Heart left ventricle (tissue), 16 donors: ENCODE measurements around the gene SHE. TPM values are rescaled to one million over a fixed set of nuclear protein-coding genes. Genes with fewer than 3 reads are reported as not detected.

Experiments
- ATAC-seq, 4 donors: fragments of 200-7000 bp; cut with Tn5 transposase; one replicate each; pipeline ENCODE4 v1.9.1; 2020 to 2022; ENCODE audit warnings: moderate library complexity in 4 of 4, mild to moderate bottlenecking in 3 of 4, moderate number of reproducible peaks in 1 of 4
- DNase-seq, 5 donors: peaks; one replicate each; pipeline ENCODE4 v3.0.0-alpha.2; 2020
- H3K27ac ChIP-seq, 12 donors: fragments of 200-600 bp; sonication (generic) in 4 of 12; one replicate each; pipeline versions ENCODE4 v1.5.0 to v1.8.0; 2016 to 2022; ENCODE audit warnings: mild to moderate bottlenecking in 2 of 12
- H3K27me3 ChIP-seq, 9 donors: fragments of 200-600 bp; sonication (generic) in 2 of 9; one replicate each; pipeline versions ENCODE4 v1.5.1 to v1.8.0; 2016 to 2022; ENCODE audit warnings: mild to moderate bottlenecking in 3 of 9
- H3K36me3 ChIP-seq, 9 donors: fragments of 200-600 bp; sonication (generic) in 2 of 9; one replicate each; pipeline versions ENCODE4 v1.5.0 to v1.8.0; 2018 to 2022; ENCODE audit warnings: mild to moderate bottlenecking in 2 of 9
- H3K4me1 ChIP-seq, 12 donors: fragments of 200-600 bp; sonication (generic) in 4 of 12; one replicate each; pipeline versions ENCODE4 v1.5.0 to v1.8.0; 2016 to 2022; ENCODE audit warnings: mild to moderate bottlenecking in 3 of 12
- H3K4me3 ChIP-seq, 12 donors: fragments of 200-600 bp; sonication (generic) in 4 of 12; one replicate each; pipeline versions ENCODE4 v1.5.0 to v1.8.0; 2017 to 2022; ENCODE audit warnings: mild to moderate bottlenecking in 9 of 12, moderate library complexity in 4 of 12
- H3K9me3 ChIP-seq, 12 donors: fragments of 200-600 bp; sonication (generic) in 4 of 12; one replicate each; pipeline versions ENCODE4 v1.5.0 to v1.8.0; 2016 to 2022; ENCODE audit warnings: mild to moderate bottlenecking in 1 of 12
- POLR2A ChIP-seq, 2 donors: fragments of 450-650 bp; IDR thresholded peaks; one replicate each; pipeline ENCODE4 v1.6.1; 2017; ENCODE audit warnings: antibody characterized with exemption in 2 of 2, mild to moderate bottlenecking in 2 of 2, moderate library complexity in 2 of 2
- WGBS, 4 donors: extraction: QIAGEN DNeasy Blood & Tissue Kit in 2 of 4; methylation state at CpG; one replicate each; pipeline versions ENCODE4 v1.1.5 to v1.1.7; 2013 to 2018; 5-methylcytosine and 5-hydroxymethylcytosine counted together
- intact Hi-C, 10 donors: fragments of 100-400 bp; cut with DNase I; formaldehyde crosslinking; loops; one replicate each; pipeline versions ENCODE4 v1.11.1 to v1.14.2; 2022
- polyA plus RNA-seq, 2 donors: library from polyadenylated mRNA; stranded (reverse); fragments of 200-250 nt; gene quantifications; one replicate each; pipeline ENCODE4 v1.2.3, GENCODE V29; 2013
- total RNA-seq, 9 donors: library from RNA; depleted of rRNA in 2 of 9; stranded (reverse); fragments of >200 nt in 2 of 9; fragmentation: NEBNext Ultra II Directional in 3 of 9; extraction: Animal tissue kit (Norgen Biotek cat#: 25700) in 3 of 9; gene quantifications; one replicate each; pipeline versions ENCODE4 v1.1.0 to v1.2.4, GENCODE V29; 2016 to 2023
- TF ChIP-seq, protein P1 (sequence below), 12 donors: fragments of 200-600 bp; sonication (generic) in 4 of 12; IDR thresholded peaks; one replicate each; pipeline versions ENCODE4 v1.5.0 to v1.8.0; 2018 to 2022; ENCODE audit warnings: antibody characterized with exemption in 12 of 12, mild to moderate bottlenecking in 5 of 12
- donor health status: ischemic (EF 13 %, LVEDD 7.1; RV severe dilation, severe dysfunction).
- donor health status: healthy with polysubstance abuse.
- donor health status: DM: no; HTN: yes; CAD: no.
- donor health status: DM: no; HTN: no; CAD: no.
- donor health status: ischemic (EF 25% LVEDD 6.9; RV normal size, moderate dysfunction).
- donor health status: ischemic (EF 25% LVEDD 5.7; RV mildly dilated, moderate dysfunction).
- donor health status: healthy.
- donor health status: DM: yes; HTN: yes; CAD: no.
- donor health status: ischemic (EF 35%, LVEDD 5.7; RV mildly dilated, moderate dysfunction).
- donor health status: nonischemic (EF 11% LVEDD 7.7; RV severe dilation, severe dysfunction).
- donor health status: DM: yes; HTN: yes; CAD: no.
- donor health status: PGD.
- donor health status: ischemic (EF 29% LVEDD 5.4; RV normal size, mild dysfunction).
- donor health status: nonischemic (EF 23%, LVEDD 6.1; RV moderate dilation, normal function).

SHE gene
- total and polyA plus RNA-seq, 11 donors, result 10.1 to 19.4 (median 11.9) TPM

DNA sequence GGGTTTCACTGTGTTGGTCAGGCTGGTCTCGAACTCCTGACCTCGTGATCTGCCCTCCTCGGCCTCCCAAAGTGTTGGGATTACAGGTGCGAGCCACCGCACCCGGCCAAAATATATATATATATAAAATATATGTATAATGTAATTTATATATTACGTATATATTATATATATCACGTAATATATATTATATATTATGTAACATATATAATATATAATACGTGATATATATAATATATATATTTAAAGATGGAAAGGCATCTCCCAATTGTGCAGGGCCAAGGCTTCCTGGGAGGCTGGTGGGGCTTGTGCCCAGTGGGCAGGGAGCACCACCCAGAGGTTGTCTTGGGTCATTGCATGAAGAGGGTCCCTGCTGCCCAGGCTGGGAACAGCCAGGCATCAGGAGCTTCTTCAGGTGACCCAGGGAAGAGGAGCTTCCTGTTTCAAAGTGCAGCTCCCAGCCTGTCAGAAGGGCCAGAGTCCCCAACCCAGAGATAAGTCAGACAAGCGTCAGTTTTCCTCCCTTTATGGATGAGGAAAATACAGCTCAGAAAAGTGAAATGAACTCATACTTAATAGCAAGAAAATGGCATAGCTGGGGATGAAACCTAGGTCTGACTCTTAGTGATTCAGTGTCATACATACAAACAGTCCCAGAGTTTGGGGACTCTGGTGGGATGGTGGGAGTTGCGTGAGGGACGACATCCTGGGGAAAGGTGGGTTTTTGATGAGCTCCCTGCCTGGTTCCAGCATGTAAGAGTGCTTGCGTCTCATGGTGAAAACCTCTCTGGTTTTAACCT, 44.3 kb upstream of the SHE start:
- Histone ChIP-seq H3K27me3 (no peaks in the 10 kb centered on the region), H3K27ac (no peak overlapping the region), H3K4me3 (no peak overlapping the region), H3K4me1 (peaks cover 0 to 28% (median 13%) of the 10 kb centered on the region in 12 donors), H3K9me3 (no peaks in the 10 kb centered on the region), H3K36me3 (peaks cover 3 to 39% (median 30%) of the 10 kb centered on the region in 9 donors)
- ATAC-seq, result peak in 3 of 4 donors; percentile 71 to 80 (median 74)
- WGBS, 4 donors, result 78 to 83% (median 80%) methylated on average over 13 of the region's 13 CpGs
- TF ChIP-seq, protein P1, sequence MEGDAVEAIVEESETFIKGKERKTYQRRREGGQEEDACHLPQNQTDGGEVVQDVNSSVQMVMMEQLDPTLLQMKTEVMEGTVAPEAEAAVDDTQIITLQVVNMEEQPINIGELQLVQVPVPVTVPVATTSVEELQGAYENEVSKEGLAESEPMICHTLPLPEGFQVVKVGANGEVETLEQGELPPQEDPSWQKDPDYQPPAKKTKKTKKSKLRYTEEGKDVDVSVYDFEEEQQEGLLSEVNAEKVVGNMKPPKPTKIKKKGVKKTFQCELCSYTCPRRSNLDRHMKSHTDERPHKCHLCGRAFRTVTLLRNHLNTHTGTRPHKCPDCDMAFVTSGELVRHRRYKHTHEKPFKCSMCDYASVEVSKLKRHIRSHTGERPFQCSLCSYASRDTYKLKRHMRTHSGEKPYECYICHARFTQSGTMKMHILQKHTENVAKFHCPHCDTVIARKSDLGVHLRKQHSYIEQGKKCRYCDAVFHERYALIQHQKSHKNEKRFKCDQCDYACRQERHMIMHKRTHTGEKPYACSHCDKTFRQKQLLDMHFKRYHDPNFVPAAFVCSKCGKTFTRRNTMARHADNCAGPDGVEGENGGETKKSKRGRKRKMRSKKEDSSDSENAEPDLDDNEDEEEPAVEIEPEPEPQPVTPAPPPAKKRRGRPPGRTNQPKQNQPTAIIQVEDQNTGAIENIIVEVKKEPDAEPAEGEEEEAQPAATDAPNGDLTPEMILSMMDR (IDR thresholded peaks at IDR 0.05), result peak; percentile 71 to 85 (median 78)
- no peak for TF ChIP-seq POLR2A (IDR thresholded peaks at IDR 0.05)
- peak; percentile 51 to 72 (median 56) for DNase-seq
- intact Hi-C loops, result loop anchor here in 8 of 10 donors (1.0 to 10.0 kb wide), 7 partner anchors 64 to 212 kb away; no protein-coding TSS in a partner anchor

DNA sequence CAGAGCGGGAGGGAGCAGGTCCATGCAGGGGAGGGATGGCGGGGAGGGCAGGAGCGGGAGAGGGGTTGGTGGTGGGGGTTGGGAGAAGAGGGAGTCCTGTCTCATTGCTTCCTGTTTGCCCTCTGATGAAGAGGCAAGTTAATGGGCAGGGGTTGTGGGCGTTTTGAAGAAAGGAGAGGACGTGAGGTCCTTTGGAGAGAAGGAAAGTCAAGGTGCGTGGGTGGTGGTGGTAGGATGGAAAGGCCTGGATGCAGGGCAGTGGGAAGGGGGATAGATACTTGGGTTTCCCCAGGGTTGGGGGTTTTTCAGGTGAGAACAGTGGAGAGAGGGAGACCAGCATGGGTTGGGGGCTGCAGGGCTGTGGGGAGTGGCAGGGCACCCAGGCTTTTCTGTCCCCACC, 39.0 kb upstream of the SHE start:
- Histone ChIP-seq H3K36me3 (peaks cover 0 to 2% (median 0%) of the 10 kb centered on the region in 9 donors), H3K9me3 (no peaks in the 10 kb centered on the region), H3K27ac (no peak overlapping the region), H3K27me3 (no peaks in the 10 kb centered on the region), H3K4me1 (peaks cover 0 to 4% (median 0%) of the 10 kb centered on the region in 12 donors), H3K4me3 (no peak overlapping the region)
- no peak for ATAC-seq
- intact Hi-C loops, result loop anchor here in 4 of 10 donors (5.0 to 10.0 kb wide), 3 partner anchors 59 to 206 kb away; no protein-coding TSS in a partner anchor
- 70 to 80% (median 73%) methylated on average over 6 of the region's 6 CpGs for WGBS, 4 donors
- TF ChIP-seq, protein P1 (IDR thresholded peaks at IDR 0.05), result no peak
- TF ChIP-seq POLR2A (IDR thresholded peaks at IDR 0.05), result no peak
- DNase-seq, result no peak

DNA sequence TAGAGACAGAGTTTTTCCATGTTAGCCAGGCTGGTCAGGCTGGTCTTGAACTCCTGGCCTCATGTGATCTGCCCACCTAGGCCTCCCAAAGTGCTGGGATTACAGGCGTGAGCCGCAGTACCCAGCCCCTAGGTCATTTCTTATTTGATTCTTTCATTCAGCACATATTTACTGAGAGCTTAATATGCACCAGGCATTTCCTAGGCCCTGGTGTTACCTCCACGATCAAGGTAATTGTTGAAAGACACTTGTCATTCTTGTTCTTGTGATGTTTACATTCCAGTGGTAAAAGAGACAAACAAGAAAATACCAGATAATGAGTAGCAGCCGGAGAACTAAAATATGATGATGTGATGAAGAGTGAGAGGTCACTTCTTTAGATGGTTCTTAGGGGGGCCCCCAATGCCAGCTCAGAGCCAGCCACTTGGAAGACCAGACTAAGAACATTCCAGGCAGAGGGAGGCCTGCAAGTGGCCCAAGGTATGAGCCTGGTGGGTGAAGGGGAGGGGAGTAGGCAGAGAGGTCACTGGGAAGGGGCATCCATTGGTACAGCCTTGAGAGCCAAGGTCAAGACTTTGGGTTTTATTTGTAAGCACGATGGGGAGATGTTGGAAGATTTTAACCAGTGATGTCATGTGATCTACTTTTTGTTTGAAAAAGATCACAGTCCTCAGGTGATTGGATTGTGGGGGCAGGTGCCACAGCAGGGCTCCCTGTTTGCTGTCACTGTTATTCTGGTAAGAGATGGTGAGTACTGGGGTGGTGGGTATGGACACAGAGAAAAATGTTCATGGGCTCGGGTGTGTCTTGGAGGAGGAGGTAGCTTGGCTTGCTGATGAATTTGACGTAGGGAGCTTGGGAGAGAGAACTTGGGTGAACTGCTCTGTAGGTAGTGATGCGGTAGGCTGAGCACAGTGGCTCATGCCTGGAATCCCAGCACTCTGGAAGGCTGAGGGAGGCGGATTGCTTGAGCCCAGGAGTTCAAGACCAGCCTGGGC, 37.6 kb upstream of the SHE start:
- Histone ChIP-seq H3K36me3 (peaks cover 0 to 2% (median 0%) of the 10 kb centered on the region in 9 donors), H3K27me3 (no peaks in the 10 kb centered on the region), H3K4me3 (no peak overlapping the region), H3K27ac (no peak overlapping the region), H3K4me1 (peaks cover 0 to 4% (median 0%) of the 10 kb centered on the region in 12 donors), H3K9me3 (no peaks in the 10 kb centered on the region)
- intact Hi-C loops, result loop anchor here in 4 of 10 donors (5.0 to 10.0 kb wide), 3 partner anchors 57 to 205 kb away; no protein-coding TSS in a partner anchor
- ATAC-seq (no peak), DNase-seq (no peak)
- 89 to 94% (median 90%) methylated on average over 9 of the region's 9 CpGs for WGBS, 4 donors
- no peak for TF ChIP-seq POLR2A (IDR thresholded peaks at IDR 0.05)
- TF ChIP-seq, protein P1 (IDR thresholded peaks at IDR 0.05), result no peak
